ACC112 (cell line): ENCODE results near the gene EHF.

Experiments used
- H2AFZ ChIP-seq: fragments of 200-600 bp; sonication (generic); one replicate; pipeline ENCODE4 v1.6.0; 2017; ENCODE audit warnings: antibody characterized with exemption, low read length; ENCODE audit not compliant: unreplicated experiment
- H3K27ac ChIP-seq: fragments of 200-600 bp; sonication (generic); 2 replicates; pipeline ENCODE4 v1.5.1; 2014; ENCODE audit warnings: low read depth, mild to moderate bottlenecking, antibody characterized with exemption, low read length, moderate library complexity
- H3K27me3 ChIP-seq: fragments of 200-600 bp; sonication (generic); 2 replicates; pipeline ENCODE4 v1.6.1; 2014; ENCODE audit warnings: mild to moderate bottlenecking, antibody characterized with exemption, low read length, moderate library complexity, mixed read lengths; ENCODE audit not compliant: insufficient read depth
- H3K36me3 ChIP-seq: fragments of 200-600 bp; sonication (generic); 2 replicates; pipeline ENCODE4 v1.6.1; 2016; ENCODE audit warnings: mild to moderate bottlenecking, antibody characterized with exemption, low read length, moderate library complexity, mixed read lengths; ENCODE audit not compliant: insufficient read depth
- H3K4me1 ChIP-seq: fragments of 200-600 bp; sonication (generic); one replicate; pipeline ENCODE4 v1.6.1; 2016; ENCODE audit warnings: low read length, mixed read lengths; ENCODE audit not compliant: insufficient read depth, unreplicated experiment, control insufficient read depth
- H3K4me3 ChIP-seq: fragments of 200-600 bp; sonication (generic); 2 replicates; pipeline ENCODE4 v1.5.1; 2014; ENCODE audit warnings: mild to moderate bottlenecking, low read depth, low read length
- H3K79me2 ChIP-seq: fragments of 200-600 bp; sonication (generic); one replicate; pipeline ENCODE4 v1.6.0; 2016; ENCODE audit warnings: low read length; ENCODE audit not compliant: control insufficient read depth, unreplicated experiment, insufficient read depth

The EHF gene

GRCh38 chr11:34653851-34654482, 33.1 kb downstream of the EHF start:
- no peaks in the 10 kb centered on the region for H3K27me3 ChIP-seq
- H2AFZ ChIP-seq, result peak overlapping the region; percentile 8
- peak overlapping the region; percentile 94 for H3K27ac ChIP-seq
- peaks cover 40% of the 10 kb centered on the region for H3K4me1 ChIP-seq
- no peaks in the 10 kb centered on the region for H3K79me2 ChIP-seq
- H3K4me3 ChIP-seq, result 0 out of 2 replicates have a peak overlapping the region, but pooled peaks have one; percentile 2
- H3K36me3 ChIP-seq, result no peaks in the 10 kb centered on the region

GRCh38 chr11:34654483-34655334, 33.8 kb downstream of the EHF start:
- 0 out of 2 replicates have a peak overlapping the region, but pooled peaks have one; percentile 2 for H3K4me3 ChIP-seq
- no peaks in the 10 kb centered on the region for H3K36me3 ChIP-seq
- H3K4me1 ChIP-seq, result peaks cover 40% of the 10 kb centered on the region
- peak overlapping the region; percentile 33 for H2AFZ ChIP-seq
- peak overlapping the region; percentile 94 for H3K27ac ChIP-seq
- no peaks in the 10 kb centered on the region for H3K79me2 ChIP-seq
- H3K27me3 ChIP-seq, result no peaks in the 10 kb centered on the region

GRCh38 chr11:34655335-34656008, 34.6 kb downstream of the EHF start:
- no peaks in the 10 kb centered on the region for H3K79me2 ChIP-seq
- no peaks in the 10 kb centered on the region for H3K27me3 ChIP-seq
- no peaks in the 10 kb centered on the region for H3K36me3 ChIP-seq
- H3K4me3 ChIP-seq, result no peak overlapping the region
- peak overlapping the region; percentile 33 for H2AFZ ChIP-seq
- peak overlapping the region; percentile 94 for H3K27ac ChIP-seq
- peaks cover 40% of the 10 kb centered on the region for H3K4me1 ChIP-seq

GRCh38 chr11:34656062-34656720, 35.3 kb downstream of the EHF start:
- peak overlapping the region; percentile 94 for H3K27ac ChIP-seq
- no peaks in the 10 kb centered on the region for H3K27me3 ChIP-seq
- no peaks in the 10 kb centered on the region for H3K79me2 ChIP-seq
- no peak overlapping the region for H3K4me3 ChIP-seq
- peaks cover 40% of the 10 kb centered on the region for H3K4me1 ChIP-seq
- H2AFZ ChIP-seq, result no peak overlapping the region
- no peaks in the 10 kb centered on the region for H3K36me3 ChIP-seq

GRCh38 chr11:34658071-34659015, 37.5 kb downstream of the EHF start:
- no peak overlapping the region for H2AFZ ChIP-seq
- H3K79me2 ChIP-seq, result no peaks in the 10 kb centered on the region
- H3K4me3 ChIP-seq, result no peak overlapping the region
- no peak overlapping the region for H3K27ac ChIP-seq
- H3K27me3 ChIP-seq, result no peaks in the 10 kb centered on the region
- peaks cover 23% of the 10 kb centered on the region for H3K4me1 ChIP-seq
- H3K36me3 ChIP-seq, result no peaks in the 10 kb centered on the region

GRCh38 chr11:34659096-34659733, 38.3 kb downstream of the EHF start:
- H3K27ac ChIP-seq, result no peak overlapping the region
- no peaks in the 10 kb centered on the region for H3K36me3 ChIP-seq
- H3K79me2 ChIP-seq, result no peaks in the 10 kb centered on the region
- H2AFZ ChIP-seq, result no peak overlapping the region
- H3K27me3 ChIP-seq, result no peaks in the 10 kb centered on the region
- peaks cover 16% of the 10 kb centered on the region for H3K4me1 ChIP-seq
- H3K4me3 ChIP-seq, result no peak overlapping the region

- no peak overlapping the region for H3K27ac ChIP-seq
- no peaks in the 10 kb centered on the region for H3K4me1 ChIP-seq
Observed at GRCh38 chr11:34665077-34665835, 44.4 kb downstream of the EHF start.

GRCh38 chr11:34667810-34668582, 47.1 kb downstream of the EHF start:
- Histone ChIP-seq H3K4me3 (no peak overlapping the region), H3K4me1 (no peaks in the 10 kb centered on the region), H2AFZ (no peak overlapping the region), H3K27ac (no peak overlapping the region), H3K27me3 (no peaks in the 10 kb centered on the region), H3K36me3 (no peaks in the 10 kb centered on the region), H3K79me2 (no peaks in the 10 kb centered on the region)

More at GRCh38 chr11:34665077-34665835, 44.4 kb downstream of the EHF start:
- Histone ChIP-seq H3K4me3 (no peak overlapping the region), H3K27me3 (no peaks in the 10 kb centered on the region), H3K79me2 (no peaks in the 10 kb centered on the region), H2AFZ (no peak overlapping the region), H3K36me3 (no peaks in the 10 kb centered on the region)
